Ecto neural progenitor cell (in vitro differentiated cells): ENCODE measurements around the gene GLT8D2.
A peak's percentile ranks its signal among the peaks of the same experiment; 100 is the strongest.

Experiments
- DNase-seq: peaks from one replicate; pipeline ENCODE4 v3.0.0-alpha.2; 2018; ENCODE audit warnings: low spot score

GLT8D2 gene, protein sequence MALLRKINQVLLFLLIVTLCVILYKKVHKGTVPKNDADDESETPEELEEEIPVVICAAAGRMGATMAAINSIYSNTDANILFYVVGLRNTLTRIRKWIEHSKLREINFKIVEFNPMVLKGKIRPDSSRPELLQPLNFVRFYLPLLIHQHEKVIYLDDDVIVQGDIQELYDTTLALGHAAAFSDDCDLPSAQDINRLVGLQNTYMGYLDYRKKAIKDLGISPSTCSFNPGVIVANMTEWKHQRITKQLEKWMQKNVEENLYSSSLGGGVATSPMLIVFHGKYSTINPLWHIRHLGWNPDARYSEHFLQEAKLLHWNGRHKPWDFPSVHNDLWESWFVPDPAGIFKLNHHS

DNA sequence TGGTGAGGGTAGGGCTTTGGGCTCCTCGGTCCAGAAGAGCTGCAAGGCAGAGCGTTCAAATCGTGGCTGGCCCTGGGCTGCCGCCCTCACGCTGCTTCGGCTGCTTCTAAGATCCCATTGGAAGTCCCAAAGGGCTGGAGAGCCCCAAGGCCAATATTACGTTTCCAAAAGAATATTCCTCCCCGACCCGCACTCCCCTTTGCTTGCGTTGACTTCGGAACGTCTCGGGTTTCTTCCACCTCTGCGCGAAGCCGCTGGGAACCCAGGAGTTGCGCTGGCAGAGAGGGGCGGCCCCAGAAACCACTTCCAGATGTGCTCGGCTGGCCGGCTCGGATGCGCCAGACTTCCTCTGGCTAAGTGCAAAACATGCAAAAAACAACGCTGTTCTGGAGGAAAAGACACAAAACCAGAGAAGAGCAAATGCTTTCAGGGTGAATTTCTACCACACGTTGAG is at the start of gene GLT8D2:
Gene GLT8D2, minus strand, starts transcription at position 285 of the 454 bp plus-strand sequence. CDS start 30,539 bp downstream, outside the sequence.
- DNase-seq, result peak; percentile 81

DNA sequence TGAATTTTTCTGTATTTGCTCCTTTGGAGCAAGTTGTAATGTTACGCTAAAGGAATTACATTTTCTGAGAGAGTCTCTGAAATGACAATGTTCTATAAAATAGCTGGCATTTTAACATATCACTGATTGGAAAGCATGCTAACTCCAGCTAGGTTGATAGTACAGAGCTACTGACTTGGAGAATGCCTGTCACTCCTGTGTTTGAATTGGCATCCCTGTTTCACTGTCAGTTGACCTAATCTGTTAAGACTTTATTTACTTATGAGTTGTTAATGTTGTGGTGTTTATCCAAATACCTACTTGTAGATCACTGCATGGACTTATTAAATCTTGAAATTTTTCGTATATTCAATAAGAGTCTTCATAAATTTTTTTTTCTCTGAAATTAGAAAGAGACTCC is 48.0 kb upstream of the GLT8D2 start:
- no peak for DNase-seq

DNA sequence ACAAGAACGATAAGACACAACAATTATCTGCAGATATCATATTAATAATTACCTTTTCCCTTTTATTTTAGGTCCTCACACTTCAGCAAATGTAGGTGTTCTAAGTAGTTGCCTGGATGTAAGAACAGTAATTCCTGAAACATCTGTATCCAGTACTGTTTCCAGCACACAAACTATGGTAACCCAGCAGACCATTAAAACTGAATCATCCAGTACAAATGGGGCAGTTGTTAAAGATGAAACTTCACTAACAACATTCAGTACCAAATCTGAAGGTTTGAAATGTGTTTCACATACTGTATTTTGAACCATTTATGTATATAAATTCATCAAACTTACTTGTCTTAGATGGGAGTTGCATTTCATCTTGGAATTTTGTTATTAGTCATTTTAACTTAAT is 45.3 kb upstream of the GLT8D2 start:
- DNase-seq, result no peak

DNA sequence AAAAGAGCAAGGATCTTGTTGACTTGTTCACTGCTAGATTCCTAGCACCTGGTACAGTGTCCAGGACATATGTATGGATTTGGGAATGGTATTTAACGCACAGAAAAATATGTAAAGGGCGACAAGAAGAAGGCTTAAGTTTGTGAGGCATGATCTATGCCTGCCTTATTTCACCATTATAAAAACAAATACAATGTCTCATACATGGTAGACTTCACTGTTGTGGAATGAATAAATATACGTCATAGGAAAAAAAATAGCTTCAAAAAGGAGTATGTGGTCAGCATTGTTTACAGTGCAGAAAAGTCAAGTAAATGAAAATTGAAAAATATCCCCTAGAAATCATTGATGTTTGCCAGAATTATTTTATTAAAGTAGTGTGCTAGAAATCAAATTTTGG is 44.3 kb upstream of the GLT8D2 start:
- no peak for DNase-seq

DNA sequence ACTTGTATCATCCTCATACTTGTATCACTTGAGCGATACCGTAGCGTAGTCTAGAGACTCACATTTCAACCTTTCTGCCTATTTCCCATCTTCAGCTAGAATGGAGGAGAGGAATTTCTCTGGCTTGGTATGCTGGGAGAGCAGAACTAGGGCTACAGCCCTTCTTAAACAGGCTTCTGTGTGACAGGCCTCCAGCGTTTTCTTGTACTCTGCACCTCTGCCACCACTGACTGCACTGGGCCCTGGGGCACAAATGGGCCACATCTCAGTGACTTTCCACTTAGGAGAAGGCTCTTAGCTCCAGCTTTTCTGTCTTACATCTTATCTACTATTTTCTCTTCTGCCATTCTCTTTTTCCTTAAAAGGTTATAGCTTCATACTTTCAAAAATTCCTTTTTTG is 41.1 kb upstream of the GLT8D2 start:
- DNase-seq, result no peak

DNA sequence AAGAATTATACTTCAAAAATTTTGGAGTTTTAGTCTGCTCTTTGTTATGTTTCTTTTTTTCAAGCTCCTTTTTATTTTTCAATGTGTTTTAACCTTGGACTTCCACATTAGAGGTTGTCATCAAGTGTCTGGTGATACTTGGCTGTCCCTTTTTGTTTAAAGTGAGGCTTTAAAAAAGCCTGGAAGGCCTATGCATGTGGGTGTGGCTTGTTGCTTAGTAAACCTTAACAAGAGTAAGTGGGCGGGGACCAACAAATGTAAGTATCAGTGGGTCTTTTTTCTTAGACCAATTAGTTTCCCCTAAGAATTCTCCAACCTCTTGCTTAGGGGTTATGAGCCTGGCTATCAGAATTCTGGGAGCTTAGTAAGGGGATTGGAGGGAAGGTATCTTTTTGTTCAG is 40.7 kb upstream of the GLT8D2 start:
- no peak for DNase-seq

DNA sequence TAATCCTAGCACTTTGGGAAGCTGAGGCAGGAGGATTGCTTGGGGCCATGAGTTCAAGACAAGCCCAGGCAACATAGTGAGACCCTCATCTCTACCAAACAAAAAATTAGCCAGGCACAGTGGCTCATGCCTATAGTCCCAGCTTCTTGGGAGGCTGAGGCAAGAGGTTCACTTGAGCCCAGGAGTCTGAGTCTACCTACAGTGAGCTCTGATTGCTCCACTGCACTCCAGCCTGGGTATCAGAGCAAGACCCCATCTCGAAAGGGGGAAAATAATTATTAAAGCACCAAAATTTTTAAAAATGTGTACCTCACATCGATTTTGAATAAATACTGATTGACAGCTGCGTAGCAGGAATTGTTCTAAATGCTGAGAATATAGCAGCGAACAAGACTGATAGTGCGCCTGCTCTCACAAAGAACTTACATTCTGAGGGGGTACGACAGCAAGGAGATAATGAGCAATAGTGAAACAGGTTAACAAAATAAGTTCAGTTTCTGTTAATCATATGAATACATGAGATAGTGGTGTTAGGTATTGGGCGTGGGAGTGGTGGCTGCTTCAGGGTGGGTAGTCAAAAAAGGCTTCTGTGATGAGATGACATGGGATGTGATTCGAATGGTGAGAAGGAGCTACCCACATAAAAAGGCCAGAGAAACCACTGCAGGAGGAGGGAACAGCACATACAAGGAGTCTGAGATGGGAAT is 33.9 kb upstream of the GLT8D2 start:
- DNase-seq, result no peak

DNA sequence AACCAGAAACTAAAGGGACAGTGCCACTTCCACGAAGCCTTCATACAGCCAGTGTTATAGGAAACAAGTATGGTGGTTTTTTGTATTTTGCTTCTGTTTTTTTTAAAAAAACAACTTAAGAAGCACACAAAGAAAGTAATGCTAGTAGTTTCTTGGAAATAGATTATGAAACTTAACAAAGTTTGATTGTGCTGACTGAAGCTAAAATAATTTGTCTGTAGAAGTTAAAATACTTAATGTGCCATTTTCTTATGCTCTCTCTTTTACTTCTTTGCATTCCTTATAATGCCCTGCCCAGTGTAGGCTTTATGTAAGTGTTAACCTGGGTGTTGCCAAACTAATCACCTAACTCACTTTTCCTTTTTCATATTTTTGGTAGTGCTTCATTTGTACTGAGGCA is 30.8 kb upstream of the GLT8D2 start:
- DNase-seq, result no peak

DNA sequence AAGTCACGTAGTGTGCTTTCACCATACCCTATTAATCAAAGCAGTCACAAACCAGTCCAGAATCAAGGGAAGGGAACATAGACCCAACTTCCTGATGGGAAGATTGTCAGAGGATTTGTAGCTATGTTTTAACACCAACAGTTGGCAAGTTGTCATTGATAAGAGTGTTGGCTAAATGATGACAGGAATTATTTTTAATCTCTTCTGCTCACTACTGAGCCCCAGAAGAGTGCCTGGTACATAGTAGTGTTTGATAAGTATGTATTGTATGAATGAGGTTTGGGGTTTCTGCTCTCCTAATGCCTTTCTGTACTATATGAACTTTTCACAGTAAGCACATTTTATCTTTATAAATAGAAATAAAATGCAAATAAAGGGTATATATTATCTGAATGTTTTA is 29.0 kb upstream of the GLT8D2 start:
- no peak for DNase-seq

DNA sequence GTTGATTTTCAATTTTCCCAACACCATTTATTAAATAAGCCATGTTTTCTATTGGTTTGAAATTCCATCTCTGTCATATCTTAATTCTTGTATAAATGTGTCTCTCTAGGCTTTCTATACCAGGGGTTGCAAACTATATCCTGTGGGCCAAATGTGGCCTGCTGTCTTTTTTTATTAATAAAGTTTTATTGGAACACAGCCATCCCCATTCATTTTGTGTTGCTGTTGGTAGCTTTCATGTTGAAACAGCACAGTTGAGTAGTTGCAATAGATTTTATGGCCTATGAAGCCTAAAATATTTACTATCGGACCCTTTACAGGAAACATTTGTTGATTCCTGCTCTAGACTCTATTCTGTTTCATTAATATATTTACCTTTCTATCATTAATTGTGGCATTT is 23.7 kb upstream of the GLT8D2 start:
- no peak for DNase-seq

DNA sequence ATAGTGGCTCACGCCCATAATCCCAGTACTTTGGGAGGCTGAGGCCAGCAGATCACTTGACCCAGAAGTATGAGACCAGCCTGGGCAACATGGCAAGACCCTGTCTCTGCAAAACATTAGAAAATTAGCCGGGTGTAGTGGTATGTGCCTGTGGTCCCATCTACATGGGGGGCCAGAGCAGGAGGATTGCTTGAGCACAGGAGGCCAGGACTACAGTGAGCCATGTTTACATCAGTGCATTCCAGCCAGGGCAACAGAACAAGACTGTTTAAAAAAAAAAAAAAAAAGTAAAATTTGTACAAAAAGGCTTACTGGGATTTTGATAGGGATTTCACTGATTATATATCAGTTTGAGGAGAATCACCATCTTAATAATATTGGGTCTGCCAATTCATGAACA is 22.1 kb upstream of the GLT8D2 start:
- no peak for DNase-seq

DNA sequence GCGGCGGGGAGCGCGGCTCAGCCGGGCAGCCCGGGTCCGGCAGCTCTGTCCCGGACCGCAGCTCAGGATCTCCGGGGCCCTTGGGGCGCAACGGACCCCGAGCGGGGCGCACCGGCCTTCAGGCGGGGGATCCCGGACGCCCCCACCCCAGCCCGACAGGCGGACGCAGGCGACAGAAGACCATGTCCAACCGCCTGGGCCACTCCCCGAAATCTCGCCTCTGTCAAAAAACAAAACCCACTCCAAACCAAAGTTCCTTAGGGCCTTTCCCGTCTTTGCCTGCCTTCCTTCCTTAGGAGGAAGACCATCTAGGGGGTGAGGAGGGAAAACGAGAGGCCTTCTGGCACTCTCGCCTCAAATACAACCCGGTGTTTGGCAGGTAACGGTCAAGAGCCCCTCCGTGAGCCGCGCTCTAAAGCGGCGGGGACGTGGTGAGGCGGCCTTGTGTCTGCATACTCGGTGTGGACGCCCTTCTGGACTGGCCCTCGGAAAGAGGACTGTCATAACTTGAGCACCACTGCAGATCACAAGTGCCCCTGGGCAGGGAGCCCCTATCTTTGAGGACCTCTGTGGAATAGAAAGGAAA is 14.9 kb upstream of the GLT8D2 start:
- DNase-seq, result no peak

DNA sequence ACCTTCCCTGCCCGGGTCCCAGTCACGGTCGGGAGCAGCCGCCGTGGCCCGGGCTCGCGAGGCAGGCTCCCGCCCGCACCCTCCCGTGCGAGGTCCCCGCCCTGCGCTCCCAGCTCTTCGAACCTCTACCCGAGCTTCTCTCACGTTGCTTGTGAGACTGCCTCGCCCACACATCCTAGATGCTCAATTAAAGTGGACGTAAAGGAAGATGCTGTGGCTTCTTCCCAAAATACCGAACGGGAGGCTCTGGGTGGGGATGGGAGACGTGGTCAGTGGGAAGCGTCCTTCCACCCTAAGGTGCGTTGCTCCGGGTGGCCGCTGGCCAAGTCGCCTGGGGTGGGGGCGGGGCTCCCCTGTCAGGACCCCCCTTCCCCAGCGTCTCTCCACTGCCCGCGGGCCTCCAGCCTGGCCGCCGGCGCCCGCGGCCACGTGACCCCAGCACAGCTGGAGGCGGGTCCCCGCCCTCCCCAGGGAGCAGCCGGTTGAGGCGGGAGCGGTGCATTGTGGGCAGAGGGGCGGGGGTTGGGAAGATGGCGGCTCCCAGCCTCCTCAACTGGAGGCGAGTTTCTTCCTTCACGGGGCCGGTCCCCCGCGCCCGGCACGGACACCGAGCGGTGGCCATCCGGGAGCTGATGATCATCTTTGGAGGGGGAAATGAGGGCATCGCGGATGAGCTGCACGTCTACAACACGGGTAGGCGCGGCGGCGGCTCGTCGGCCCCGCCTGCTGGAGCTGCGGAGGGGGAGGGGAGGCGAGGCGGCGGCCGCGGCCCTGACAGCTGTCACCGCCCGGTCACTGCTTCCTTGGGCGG is 14.2 kb upstream of the GLT8D2 start, which contains the start of gene HCFC2:
Gene HCFC2, plus strand, starts transcription at position 501 of the 811 bp plus-strand sequence. Its CDS starts 30 bp downstream, at position 531.
- peak; percentile 96 for DNase-seq

DNA sequence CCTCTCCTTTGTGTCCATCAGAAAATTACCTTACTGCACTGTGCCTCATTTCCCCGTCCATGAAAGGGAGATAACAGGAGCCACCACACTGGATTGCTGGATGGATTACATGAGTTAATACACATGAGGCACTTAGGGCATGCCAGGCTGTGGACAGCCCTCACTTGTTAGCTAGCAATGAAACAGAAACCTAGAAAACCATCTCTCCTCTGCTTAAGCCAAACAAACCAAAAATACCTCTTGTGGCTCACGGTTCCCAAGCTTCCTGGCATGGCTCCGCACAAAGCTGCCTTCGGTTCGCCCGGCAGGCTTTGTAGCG is 13.7 kb upstream of the GLT8D2 start:
- no peak for DNase-seq

DNA sequence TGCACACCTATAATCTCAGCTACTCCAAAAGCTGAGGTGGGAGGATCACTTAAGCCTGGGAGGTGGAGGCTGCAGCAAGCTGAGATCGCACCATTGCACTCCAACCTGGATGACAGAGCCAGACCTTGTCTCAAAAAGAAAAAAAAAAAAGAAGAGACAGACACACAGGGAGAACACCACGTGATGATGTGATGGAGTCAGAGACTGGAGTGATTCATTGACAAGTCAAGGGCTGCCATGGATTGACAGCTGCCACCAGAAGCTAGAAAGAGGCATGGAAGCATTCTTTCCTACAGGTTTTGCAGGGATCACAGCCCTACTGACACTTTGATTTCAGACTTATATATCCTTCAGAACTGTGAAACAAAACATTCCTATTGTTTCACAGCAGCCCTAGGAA is 10.8 kb upstream of the GLT8D2 start:
- DNase-seq, result no peak

DNA sequence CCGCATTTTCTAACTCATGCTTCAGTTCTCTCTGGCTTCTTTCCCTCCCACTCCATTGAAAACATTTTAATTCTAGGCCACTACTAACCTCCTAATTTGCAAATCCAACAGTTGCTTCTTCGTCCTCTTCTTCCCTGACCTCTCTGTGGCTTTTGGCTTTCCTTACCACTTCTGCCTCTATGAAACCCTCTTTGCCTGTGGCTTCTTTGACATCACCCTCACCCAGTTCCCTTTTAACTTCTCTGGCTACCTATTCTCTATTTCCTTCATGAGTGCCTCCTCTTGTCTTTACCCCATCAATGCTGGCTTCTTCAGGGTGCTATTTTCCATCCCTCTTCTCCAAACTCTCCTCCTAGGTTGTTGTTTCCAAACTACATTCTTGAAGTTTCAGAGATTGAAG is 10.0 kb upstream of the GLT8D2 start:
- DNase-seq, result no peak

DNA sequence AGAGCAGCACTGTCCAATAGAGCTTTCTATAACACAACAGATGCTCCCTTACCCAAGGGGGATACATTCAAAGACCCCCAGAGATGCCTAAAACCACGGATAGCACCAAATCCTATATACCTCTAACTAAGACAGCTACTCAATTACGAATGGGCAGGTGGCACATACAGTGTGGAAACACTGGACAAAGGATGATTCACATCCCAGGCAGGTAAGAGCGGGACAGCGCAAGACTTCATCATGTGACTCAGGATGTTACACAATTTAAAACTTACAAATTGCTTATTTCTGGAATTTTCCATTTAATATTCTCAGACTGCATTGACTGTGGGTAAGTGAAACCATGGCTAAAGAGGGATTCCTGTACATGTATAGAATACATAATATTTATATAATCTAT is 8.8 kb upstream of the GLT8D2 start:
- no peak for DNase-seq

DNA sequence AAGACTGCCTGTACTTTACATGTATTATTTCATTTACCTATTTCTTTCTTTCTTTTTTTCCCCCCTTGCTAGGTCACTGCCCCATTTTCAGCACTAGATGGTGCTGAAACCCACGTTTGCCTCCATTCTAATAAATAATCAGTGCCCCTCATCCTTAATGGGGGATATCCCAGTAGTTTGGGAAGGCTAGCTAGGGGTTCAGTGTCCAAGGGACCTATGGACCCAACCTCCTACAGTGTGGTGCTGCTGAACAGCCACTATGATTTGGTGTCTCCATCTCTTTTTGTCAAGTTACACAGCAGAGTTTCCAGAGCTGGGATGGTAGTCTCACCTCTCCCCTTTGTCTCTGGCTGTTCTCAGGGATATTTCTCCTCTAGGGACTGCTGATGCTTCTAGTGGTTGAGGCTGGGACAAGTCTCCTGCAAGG is 7.8 kb upstream of the GLT8D2 start:
- no peak for DNase-seq

DNA sequence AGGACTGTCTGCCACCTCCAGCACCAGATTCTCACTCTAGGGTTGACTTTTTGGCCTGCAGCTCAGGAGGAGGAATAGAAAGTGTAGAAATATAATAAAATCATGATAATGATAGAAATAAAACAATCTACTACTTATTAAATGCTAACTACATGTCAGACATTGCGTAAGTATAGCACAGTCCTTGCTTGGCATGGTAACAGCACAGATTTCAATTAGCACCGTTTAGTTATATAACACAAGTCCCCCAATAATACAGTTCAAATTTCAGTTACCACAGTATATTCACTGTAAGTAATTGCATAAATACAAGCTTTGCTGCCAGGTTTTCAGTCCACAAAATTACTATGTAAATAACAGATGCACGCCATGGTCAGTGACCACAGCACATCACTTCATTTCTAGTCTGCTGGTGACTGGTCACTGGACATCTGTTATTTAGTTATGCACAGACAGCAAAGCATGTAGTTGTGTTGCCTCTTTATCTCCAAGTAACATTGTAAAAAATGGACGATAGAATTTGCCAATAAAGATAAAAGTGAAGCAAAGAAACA is 6.5 kb upstream of the GLT8D2 start:
- no peak for DNase-seq

DNA sequence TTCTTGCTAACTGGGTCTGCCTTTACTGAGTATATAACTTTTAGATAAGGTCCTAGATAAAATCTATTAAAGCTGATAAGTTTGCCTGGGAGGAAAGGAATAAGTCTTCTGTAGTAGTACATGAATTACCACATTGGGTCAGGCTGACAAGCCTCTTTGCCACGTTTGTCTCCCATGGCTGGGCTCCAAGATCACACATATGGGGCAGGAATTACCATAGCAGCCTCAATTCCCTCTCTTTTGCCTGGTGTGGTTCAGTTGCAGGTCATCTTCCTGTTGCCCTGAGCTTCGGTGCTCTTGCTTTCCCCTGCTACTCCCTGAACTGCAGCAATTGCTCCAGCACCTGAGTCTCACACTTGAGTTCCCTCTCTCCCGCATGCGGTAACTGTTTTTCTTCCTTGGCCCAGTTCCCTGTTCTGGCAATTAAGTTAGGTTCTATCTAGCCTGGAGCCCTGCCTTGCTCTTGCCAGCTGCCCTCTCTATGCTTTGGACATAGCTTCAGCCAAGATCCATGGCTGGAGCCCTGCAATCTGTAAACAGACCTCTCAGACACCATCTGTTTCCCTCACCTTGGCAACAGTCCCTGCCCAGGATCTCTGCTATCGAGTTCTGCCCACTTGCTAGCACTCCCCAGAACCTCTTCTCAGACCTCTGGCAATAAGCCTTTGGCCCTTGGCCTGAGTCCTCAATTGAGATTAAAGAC is 5.8 kb upstream of the GLT8D2 start:
- no peak for DNase-seq

DNA sequence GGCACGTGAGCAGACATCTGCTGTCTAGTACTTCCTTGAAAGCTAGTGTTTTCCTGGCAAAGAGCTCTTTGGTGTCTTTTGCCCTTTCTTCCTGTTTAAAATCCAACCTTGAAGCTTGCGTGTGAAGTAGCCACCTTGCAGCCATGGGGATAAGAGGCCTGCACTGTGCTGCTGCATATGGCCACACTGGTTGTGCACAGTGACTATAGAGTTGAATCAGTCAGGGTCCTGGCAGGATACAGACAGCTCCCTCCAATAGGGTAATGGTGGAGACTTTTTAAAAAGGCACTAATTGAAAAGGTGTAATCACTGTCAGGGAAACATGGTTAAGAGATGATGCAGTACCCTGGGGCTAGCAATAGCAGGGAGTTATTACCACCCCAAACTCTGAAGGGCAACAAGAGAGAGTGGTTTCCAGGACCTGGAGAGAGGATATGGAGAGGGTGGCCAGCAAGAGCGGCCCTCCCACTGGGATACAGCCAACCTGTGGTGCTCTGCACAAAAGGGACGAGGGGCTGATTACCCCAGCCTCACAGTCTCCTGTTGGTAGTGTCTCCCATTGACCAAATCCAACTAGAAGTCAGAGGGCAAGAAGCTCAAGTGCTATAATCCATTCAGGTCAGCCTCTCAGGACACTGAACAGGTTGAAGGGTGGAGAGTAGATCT is 4.8 kb upstream of the GLT8D2 start:
- DNase-seq, result no peak
